Colon (tissue), 2 donors: ENCODE data around the gene HNRNPLL.
"Not testable (repeated sequence)": the region's sequence is repeated elsewhere in the genome, so short reads cannot be mapped to it uniquely, and the experiment has no call there.

Experiments used
- FAIRE-seq: peaks from 2 replicates; lab custom pipeline; 2012; peaks lifted over from hg19 to GRCh38; lab: Jason Lieb, UNC
- donor health status: control.
- donor health status: control.

HNRNPLL gene

DNA sequence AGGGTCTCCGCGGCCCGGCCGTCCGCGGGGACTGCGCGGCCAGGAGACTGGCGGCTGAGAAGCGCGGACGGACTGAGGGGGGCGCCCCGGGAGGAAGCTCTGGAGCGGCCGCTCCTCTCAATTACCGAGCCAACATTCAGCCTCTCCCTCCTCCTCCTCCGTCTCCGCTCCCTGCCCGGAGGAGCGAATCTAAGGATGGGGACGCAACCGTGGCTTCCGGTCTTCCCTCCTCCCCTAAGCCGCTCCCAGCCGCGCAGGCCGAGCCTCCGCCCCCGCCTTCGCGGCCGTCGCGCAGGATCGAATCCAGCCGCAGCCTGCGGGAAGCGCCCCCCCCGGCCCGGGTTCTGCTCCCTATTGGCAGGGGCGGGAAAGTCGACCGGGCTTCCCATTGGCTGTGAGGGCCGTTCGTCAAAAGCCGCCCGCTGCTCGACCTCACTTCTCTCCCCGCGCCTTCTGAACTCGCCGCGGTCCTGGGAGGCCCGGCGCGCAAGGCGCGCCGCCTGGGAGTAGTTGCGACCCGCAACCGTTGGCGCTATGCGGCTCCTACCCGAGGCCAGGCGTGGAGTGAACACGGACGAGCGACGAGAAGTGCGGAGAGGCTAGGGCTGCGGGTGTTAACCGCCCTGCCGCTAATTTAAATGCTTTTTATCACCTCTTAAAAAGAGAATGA is at the start of gene HNRNPLL:
TSS of gene HNRNPLL (minus strand) at position 197 of the 670 bp plus-strand sequence. CDS start 302 bp downstream, outside the sequence.
- FAIRE-seq, result no peak

- no peak for FAIRE-seq
Observed at GRCh38 chr2:38650717-38651116, 48.0 kb upstream of the HNRNPLL start.

GRCh38 chr2:38650012-38650411 is 47.3 kb upstream of the HNRNPLL start:
- no peak for FAIRE-seq

DNA sequence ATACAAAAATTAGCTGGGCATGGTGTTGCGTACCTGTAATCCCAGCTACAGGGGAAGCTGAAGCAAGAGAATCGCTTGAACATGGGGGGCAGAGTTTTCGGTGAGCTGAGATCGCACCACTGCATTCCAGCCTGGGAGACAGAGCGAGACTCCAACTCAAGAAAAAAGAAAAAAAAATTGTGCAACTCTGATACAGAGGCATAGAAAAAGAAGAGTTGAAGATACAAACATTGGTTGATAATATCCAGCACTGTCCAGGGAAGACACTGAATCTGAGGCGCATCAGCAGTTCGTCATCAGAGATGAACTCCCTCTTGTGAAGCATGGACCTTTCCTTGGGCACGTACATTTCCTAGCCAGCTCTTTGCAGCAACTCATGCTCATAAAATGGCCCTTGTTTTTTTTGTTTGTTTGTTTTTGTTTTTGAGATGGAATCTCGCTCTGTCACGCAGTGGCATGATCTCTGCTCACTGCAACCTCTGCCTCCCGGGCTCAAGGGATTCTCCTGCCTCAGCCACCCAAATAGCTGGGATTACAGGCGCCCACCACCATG is 46.5 kb upstream of the HNRNPLL start:
- no peak for FAIRE-seq

GRCh38 chr2:38648107-38648761 is 45.5 kb upstream of the HNRNPLL start:
- no peak for FAIRE-seq

DNA sequence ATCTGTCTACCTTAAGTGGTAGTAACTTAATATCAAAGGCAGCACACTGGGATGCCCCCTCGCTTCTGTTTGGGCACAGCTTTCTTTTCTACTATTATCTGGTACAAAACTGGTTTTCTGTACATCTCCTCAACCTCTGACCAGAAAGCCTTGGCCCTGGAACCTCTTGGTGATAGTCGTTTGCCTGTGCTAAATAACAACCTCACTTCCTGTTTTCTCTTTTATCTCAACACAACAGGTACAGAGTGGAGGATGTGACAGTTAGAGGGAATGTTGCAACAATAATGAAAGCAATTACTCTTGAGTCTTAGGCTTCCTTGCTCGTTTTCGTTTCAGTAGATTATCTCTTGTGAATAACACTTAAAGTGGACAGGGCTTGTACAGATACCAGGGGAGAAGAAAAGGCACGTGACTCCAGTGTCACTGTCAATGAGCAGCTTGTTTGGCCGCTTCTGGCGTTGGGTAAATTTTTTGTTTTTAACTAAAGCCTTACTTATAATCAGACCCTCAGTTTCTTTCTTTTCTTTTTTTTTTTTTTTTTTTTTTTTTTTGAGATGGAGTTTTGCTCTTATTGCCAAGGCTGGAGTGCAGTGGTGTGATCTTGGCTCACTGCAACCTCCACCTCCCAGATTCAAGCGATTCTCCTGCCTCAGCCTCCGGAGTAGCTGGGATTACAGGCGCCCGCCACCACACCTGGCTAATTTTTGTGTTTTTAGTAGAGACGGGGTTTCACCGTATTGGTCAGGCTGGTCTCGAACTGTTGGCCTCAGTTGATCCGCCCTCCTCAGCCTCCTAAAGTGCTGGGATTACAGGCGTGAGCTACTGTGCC is 41.2 kb upstream of the HNRNPLL start:
- not testable (repeated sequence) for FAIRE-seq

GRCh38 chr2:38643021-38643671 is 40.4 kb upstream of the HNRNPLL start:
- FAIRE-seq, result no peak

DNA sequence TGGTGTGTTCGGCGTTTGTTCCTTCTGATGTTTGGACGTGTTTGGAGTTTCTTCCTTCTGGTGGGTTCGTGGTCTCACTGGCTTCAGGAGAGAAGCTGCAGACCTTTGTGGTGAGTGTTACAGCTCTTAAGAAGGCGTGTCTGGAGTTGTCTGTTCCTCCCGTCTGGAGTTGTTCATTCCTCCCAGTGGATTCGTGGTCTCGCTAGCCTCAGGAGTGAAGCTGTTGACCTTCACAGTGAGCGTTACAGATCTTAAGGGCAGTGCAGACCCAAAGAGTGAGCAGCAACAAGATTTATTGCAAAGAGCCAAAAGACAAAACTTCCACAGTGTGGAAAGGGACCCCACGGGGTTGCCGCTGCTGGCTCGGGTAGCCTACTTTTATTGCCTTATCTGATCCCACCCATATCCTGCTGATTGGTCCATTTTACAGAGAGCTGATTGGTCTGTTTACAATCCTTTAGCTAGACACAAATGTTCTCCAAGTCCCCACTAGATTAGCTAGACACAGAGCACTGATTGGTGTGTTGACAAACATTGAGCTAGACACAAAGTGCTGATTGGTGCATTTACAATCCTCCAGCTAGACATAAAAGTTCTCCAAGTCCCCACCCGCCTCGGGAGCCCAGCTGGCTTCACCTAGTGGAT is 39.8 kb upstream of the HNRNPLL start:
- not testable (repeated sequence) for FAIRE-seq

DNA sequence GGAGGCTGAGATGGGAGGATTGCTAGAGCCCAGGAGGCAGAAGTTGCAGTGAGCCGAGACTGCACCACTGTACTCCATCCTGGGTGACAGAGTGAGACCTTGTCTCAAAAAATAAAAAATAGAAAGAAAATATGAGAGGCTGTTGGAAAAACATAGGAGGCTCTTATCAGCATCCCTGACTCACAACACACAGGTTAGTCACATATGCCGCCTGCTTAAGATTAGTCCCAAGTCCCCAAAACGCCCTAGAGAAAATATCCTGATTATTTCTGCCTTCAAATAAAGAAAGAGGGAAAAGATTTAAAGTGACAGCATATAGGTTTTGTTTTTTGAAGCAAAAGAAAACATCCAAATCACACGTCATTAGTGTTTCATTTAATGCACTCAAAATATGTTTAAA is 33.3 kb upstream of the HNRNPLL start:
- FAIRE-seq, result no peak

GRCh38 chr2:38635139-38635538 is 32.4 kb upstream of the HNRNPLL start:
- FAIRE-seq, result no peak

- FAIRE-seq, result no peak
Observed at GRCh38 chr2:38634684-38635083, 32.0 kb upstream of the HNRNPLL start.

DNA sequence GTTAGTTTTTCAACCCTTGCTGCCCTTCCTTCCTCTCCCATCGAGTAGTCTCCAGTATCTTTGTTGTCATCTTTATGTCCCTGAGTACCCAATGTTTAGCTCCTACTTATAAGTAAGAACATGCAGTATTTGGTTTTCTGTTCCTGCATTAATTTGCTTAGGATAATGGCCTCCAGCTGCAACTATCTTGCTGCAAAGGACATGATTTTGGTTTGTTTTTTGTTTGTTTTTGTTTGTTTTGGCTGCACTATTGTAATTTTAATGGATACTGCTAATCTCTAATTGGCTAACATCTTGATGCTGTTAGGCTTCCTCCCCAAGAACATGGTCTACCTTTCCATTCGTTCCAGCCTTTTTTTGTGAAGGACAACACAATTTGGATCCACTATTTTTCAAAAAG is 31.2 kb upstream of the HNRNPLL start:
- FAIRE-seq, result no peak

GRCh38 chr2:38632980-38633379 is 30.3 kb upstream of the HNRNPLL start:
- FAIRE-seq, result no peak

GRCh38 chr2:38631976-38632375 is 29.2 kb upstream of the HNRNPLL start:
- FAIRE-seq, result no peak

DNA sequence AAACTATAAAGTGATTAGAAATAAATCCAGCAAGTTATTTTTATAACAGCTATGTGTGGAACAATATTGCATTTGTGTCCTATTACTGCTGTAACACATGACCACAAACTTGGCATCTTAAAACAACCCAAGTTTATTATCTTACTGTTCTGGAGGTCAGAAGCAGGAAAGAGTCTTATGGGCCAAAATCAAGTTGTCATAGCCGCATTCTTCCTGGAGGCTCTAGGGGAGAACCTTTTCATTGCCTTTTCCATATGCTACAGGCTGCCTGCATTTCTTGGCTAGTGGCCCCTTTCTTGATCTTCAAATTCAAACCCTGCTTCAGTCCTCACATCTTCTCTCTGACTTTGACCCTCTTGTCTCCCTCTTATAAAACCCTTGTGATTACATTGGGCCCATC is 27.0 kb upstream of the HNRNPLL start:
- FAIRE-seq, result no peak

DNA sequence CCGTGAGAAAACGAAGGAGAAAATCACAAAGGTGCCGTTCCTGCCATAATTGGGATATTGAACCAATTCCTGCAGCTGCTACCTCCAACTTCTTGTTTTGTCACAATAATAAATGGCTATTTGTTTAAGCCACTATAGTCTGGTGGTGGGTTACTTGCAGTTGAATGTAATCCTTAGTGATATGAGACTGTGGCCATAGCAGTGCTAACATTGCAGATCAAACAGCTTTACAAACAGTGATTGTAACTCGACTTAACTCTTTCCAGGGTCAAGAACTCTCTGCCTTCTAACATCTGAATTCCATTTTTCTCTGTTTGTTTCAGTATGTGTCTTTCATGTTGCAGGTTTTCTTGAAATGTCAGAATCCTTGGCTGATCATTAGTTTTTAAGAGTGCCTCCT is 24.7 kb upstream of the HNRNPLL start:
- no peak for FAIRE-seq

DNA sequence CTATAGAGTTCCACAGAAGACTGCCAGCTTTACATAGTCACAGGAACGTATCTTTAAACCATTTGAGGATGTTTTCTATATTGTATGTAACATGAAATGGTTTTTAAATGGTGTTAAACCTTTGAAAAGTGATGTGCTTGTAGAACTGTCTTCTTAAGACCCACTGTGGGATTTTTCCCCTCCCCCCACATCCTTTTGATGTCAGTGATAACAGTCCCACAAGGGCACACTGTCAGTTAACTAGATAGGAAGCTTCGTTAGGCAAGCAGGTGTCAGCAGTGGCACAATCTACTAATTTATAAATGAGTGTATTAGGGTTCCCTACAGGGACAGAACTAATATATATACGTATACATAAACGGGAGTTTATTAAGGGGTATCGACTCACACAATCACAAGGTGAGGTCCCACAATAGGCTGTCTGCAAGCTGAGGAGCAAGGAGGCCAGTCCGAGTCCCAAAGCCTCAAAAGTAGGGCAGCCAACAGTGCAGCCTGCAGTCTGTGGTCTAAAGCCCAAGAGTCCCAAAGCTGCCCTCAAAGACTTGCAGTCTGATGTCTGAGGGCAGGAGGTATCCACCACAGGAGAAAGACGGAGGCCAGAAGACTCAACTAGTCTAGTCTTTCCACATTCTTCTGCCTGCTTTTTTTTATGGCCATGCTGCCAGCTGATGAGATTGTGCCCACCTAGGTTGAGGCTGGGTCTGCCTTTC is 23.8 kb upstream of the HNRNPLL start:
- no peak for FAIRE-seq

- FAIRE-seq, result no peak
Observed at GRCh38 chr2:38622210-38622609, 19.5 kb upstream of the HNRNPLL start.

- FAIRE-seq, result no peak
Observed at GRCh38 chr2:38621018-38621417, 18.3 kb upstream of the HNRNPLL start.

- no peak for FAIRE-seq
Observed at GRCh38 chr2:38620282-38620977, 17.7 kb upstream of the HNRNPLL start.
